Measurements from ENCODE around the gene SF3B2.
A peak's percentile ranks its signal among the peaks of the same experiment; 100 is the strongest.
"Not testable (repeated sequence)": the region's sequence is repeated elsewhere in the genome, so short reads cannot be mapped to it uniquely, and the experiment has no call there.

Gene SF3B2

GRCh38 chr11:66112601-66113499 lies 60.7 kb downstream of the SF3B2 start:
- no peak for DNase-seq

GRCh38 chr11:66114957-66115356 lies 62.8 kb downstream of the SF3B2 start:
- not testable (repeated sequence) for DNase-seq

GRCh38 chr11:66115638-66116301 lies 63.6 kb downstream of the SF3B2 start:
- peak; percentile 26 for DNase-seq

- no peak for DNase-seq
Measured at GRCh38 chr11:66116576-66117361, 64.6 kb downstream of the SF3B2 start.

- no peak for DNase-seq
Measured at GRCh38 chr11:66118847-66119246, 66.7 kb downstream of the SF3B2 start.

Measured in hematopoietic multipotent progenitor cell treated with erythropoietin and hydrocortisone succinate and interleukin-3 and kit ligand, for 8 days (in vitro differentiated cells).